NCI-H2227 (cell line): ENCODE data around the gene FAM193A.
"Not testable (repeated sequence)": the region's sequence is repeated elsewhere in the genome, so short reads cannot be mapped to it uniquely, and the experiment has no call there.

Experiments used
- DNase-seq: peaks from one replicate; lab custom pipeline; 2025; ENCODE audit not compliant: unreplicated experiment; lab: John Stamatoyannopoulos, UW

The FAM193A gene

GRCh38 chr4:2743518-2744445 is 207.3 kb downstream of the FAM193A start:
- no peak for DNase-seq

- DNase-seq, result no peak
Measured at GRCh38 chr4:2744576-2745270, 208.3 kb downstream of the FAM193A start.

- no peak for DNase-seq
Measured at GRCh38 chr4:2745516-2745915, 209.1 kb downstream of the FAM193A start.

- DNase-seq, result no peak
Measured at GRCh38 chr4:2745981-2746806, 209.7 kb downstream of the FAM193A start.

- no peak for DNase-seq
Measured at GRCh38 chr4:2746891-2747695, 210.6 kb downstream of the FAM193A start.

GRCh38 chr4:2750719-2751605 is 214.5 kb downstream of the FAM193A start:
- no peak for DNase-seq

GRCh38 chr4:2753436-2753835 is 217.0 kb downstream of the FAM193A start:
- DNase-seq, result no peak

- no peak for DNase-seq
Measured at GRCh38 chr4:2754848-2755819, 218.7 kb downstream of the FAM193A start.

GRCh38 chr4:2755821-2756690 is 219.6 kb downstream of the FAM193A start, which contains the start of gene TNIP2:
Gene TNIP2 (minus strand): TSS chr4:2756336. CDS start chr4:2756289, 47 bp downstream.
- DNase-seq, result peak; percentile 83

- no peak for DNase-seq
Measured at GRCh38 chr4:2756691-2757350, 220.4 kb downstream of the FAM193A start.

GRCh38 chr4:2757426-2757825 is 221.0 kb downstream of the FAM193A start:
- no peak for DNase-seq

- DNase-seq, result no peak
Measured at GRCh38 chr4:2761035-2761923, 224.8 kb downstream of the FAM193A start.

GRCh38 chr4:2762048-2762447 is 225.6 kb downstream of the FAM193A start:
- no peak for DNase-seq

- DNase-seq, result not testable (repeated sequence)
Measured at GRCh38 chr4:2762486-2763370, 226.3 kb downstream of the FAM193A start.

GRCh38 chr4:2763511-2763967 is 227.1 kb downstream of the FAM193A start:
- no peak for DNase-seq
